Activated CD8-positive, alpha-beta memory T cell treated with anti-CD3 and anti-CD28 coated beads, Interleukin-2, amount 50 U/mL, for 24 hours (primary cell): Measurements from ENCODE around the gene CDK7.

Experiments used
- DNase-seq: peaks from one replicate; pipeline ENCODE4 v3.0.0-alpha.2; 2020; ENCODE audit errors: extremely low read depth

CDK7 gene

GRCh38 chr5:69293882-69294281, 59.2 kb downstream of the CDK7 start:
- no peak for DNase-seq

DNA sequence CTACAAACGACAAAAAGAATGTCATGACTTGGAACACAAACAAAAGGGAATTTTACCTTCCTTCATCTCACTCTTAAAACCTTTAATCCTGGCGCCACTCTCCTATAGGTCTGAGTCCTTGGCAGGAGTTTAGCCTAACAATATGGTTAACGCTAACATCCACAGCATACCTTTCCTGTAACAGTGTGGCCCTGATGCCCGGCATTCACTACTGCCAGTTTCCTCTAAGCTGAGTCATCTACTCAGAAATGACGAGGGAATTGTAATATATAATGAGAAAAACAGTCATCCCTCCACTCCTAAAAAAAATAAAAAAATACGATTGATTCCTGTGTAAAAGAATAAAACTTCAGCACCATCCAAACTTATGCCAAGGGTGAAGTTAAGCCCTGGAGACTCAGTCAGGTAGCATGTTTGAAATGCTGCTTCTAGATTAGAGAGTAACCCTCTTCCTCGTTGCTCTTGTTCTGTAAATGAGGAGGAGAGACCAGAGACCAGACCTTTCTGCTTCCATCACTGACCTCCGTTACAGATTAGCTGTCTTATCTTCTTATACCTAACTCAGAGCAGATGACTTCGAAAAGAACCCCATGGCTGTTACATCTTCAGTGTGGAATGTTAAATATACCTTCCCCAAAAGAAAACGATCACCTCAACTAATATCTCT, 60.5 kb downstream of the CDK7 start:
- no peak for DNase-seq

DNA sequence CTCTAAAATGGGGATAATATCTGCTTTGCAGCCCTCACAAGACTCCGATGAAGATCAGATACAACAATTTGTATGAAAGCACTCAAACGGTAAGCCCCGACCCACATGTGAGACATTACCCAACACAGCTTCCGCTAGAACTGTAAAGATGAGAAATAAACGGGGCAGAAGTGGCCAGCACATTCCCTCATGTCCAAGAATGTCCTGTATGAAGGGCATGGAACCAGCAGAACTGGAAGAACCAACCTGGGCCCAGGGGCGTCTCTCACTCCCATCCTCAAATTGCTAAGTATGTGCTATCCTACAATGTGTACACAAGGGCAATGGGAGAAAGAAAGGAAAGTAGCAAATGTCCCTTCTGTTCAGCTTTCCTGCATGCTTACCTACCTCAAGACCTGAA, 64.9 kb downstream of the CDK7 start:
- DNase-seq: no peak

- DNase-seq: no peak
Observed at GRCh38 chr5:69300537-69301203, 66.0 kb downstream of the CDK7 start.

GRCh38 chr5:69305512-69305911, 70.8 kb downstream of the CDK7 start:
- no peak for DNase-seq

DNA sequence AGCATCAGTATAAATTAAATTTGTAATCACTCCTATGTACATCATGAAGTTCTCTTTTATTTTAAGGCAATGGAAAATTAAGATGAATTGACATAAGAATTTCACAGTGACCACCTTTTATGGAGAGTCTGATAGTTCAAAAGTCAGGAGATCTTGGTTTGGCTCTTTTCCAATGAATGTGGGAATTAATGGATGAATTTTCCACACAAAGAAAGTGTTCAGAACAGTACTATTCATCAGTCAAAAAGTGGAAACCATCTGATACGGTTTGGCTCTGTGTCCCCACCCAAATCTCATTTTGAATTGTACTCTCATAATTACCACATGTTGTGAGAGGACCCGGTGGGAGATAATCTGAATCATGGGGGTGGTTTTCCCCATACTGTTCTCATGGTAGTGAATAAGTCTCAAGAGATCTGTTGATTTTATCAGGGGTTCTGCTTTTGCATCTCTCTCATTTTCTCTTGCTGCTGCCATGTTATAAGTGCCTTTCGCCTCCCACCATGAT, 73.4 kb downstream of the CDK7 start:
- no peak for DNase-seq

GRCh38 chr5:69309380-69309779, 74.7 kb downstream of the CDK7 start:
- no peak for DNase-seq

GRCh38 chr5:69312459-69313160, 77.9 kb downstream of the CDK7 start:
- DNase-seq: no peak

DNA sequence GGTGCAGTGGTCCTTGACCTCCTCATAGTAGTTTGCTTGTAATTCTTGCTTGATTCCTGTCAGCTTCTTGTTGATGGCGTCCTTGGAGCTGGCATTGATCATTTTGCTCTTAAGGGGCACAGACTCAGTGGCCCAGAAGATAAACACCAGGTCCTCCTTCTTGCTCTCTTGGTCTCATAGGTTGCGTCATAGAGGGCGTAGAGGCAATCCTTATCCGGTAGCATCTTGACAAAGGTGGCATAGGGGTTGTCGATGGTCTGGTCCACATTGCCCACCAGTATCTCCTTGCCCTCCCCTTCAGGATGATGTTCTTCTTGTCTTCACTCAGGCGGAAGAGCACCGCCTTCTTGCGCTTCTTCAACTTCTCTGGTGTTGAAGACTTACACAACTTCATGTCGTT, 78.7 kb downstream of the CDK7 start:
- no peak for DNase-seq

GRCh38 chr5:69315972-69316371, 81.3 kb downstream of the CDK7 start:
- no peak for DNase-seq

DNA sequence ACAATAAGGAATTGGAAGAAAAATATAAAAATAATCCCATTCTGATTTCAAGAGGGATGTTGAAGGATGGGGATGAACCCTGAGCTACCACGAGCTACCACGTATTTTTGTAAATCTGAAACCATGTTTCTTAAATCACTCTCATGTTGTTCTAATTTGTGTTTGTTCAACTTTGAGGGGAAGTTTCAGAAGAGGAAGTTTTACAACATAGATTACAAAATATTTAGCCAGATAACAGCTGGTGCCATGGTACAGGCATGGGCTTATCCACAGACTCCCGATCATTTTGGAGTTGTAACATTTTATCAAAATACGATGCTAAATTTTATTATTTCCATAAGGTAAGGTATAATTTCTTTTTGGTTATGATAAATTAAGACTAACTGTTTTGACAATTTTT, 82.7 kb downstream of the CDK7 start:
- DNase-seq: no peak

DNA sequence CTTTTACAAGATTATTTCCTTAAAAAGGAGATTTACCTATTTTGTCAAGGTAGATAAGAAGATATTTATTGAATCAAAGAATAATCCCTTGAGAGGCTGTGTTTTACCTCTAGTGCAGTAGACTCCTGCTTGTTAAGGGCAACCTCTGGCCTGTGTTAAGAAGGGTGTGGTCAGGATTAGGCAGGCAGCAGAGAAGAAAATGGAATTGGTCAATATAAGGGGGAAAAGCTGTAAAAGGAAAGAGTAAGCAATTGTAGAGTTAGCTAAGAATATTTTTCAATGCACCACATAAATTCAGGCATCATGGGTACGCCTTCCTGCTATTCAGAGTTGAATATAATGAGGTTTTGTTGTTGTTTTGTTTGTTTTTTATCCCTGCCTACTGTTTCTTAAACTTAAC, 91.7 kb downstream of the CDK7 start:
- no peak for DNase-seq
